ENCODE results near the gene CDCA8.

Gene CDCA8

DNA sequence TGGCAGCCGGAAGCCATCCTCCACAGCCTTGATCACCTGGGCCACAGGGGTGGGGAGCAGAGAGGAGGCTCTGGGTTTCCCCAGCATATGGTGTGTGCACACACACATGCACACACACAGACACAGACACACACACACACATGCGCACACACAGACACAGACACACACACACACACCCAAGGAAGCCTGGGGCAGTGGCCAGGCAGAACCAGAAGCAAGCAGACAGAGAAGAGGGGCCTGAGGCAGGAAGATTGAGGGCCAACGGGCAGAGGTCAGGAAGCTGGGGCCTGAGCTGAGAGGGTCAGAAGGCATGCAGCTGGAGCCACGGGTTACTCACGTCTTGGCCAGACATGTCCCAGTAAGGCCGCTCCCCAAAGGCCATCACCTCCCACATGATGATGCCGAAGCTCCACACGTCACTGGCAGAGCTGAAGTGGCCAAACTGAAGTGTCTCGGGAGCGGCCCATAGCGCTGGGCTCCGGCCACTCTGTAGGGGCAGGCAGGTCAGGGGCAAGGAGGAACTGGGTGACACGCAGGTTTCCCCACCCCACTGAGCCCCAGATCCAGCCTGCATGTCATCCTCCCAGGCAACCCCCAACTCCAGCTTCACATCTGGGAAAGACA lies 27.4 kb downstream of the CDCA8 start:
- TF ChIP-seq, protein P1, sequence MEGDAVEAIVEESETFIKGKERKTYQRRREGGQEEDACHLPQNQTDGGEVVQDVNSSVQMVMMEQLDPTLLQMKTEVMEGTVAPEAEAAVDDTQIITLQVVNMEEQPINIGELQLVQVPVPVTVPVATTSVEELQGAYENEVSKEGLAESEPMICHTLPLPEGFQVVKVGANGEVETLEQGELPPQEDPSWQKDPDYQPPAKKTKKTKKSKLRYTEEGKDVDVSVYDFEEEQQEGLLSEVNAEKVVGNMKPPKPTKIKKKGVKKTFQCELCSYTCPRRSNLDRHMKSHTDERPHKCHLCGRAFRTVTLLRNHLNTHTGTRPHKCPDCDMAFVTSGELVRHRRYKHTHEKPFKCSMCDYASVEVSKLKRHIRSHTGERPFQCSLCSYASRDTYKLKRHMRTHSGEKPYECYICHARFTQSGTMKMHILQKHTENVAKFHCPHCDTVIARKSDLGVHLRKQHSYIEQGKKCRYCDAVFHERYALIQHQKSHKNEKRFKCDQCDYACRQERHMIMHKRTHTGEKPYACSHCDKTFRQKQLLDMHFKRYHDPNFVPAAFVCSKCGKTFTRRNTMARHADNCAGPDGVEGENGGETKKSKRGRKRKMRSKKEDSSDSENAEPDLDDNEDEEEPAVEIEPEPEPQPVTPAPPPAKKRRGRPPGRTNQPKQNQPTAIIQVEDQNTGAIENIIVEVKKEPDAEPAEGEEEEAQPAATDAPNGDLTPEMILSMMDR (IDR thresholded peaks at IDR 0.05; ENCODE audit: low read depth, low read length), result no peak

GRCh38 chr1:37720231-37721130 lies 28.2 kb downstream of the CDCA8 start:
- H3K27me3 ChIP-seq, result no peaks in the 10 kb centered on the region
- H3K9me3 ChIP-seq, result no peaks in the 10 kb centered on the region
- DNase-seq, result peak; percentile 20
- peaks cover 4% of the 10 kb centered on the region for H3K4me1 ChIP-seq
- H3K4me3 ChIP-seq (ENCODE audit: low read depth, low read length), result no peak overlapping the region
- TF ChIP-seq, protein P1 (IDR thresholded peaks at IDR 0.05; ENCODE audit: low read depth, low read length), result no peak
- no peaks in the 10 kb centered on the region for H3K36me3 ChIP-seq

More for the DNA sequence above, 27.4 kb downstream of the CDCA8 start:
- Histone ChIP-seq H3K36me3 (no peaks in the 10 kb centered on the region), H3K4me1 (peaks cover 4% of the 10 kb centered on the region), H3K27me3 (no peaks in the 10 kb centered on the region), H3K4me3 (ENCODE audit: low read depth, low read length) (no peak overlapping the region), H3K9me3 (no peaks in the 10 kb centered on the region)
- no peak for DNase-seq

GRCh38 chr1:37721565-37721964 lies 29.2 kb downstream of the CDCA8 start:
- TF ChIP-seq, protein P1 (IDR thresholded peaks at IDR 0.05; ENCODE audit: low read depth, low read length), result no peak
- no peaks in the 10 kb centered on the region for H3K27me3 ChIP-seq

DNA sequence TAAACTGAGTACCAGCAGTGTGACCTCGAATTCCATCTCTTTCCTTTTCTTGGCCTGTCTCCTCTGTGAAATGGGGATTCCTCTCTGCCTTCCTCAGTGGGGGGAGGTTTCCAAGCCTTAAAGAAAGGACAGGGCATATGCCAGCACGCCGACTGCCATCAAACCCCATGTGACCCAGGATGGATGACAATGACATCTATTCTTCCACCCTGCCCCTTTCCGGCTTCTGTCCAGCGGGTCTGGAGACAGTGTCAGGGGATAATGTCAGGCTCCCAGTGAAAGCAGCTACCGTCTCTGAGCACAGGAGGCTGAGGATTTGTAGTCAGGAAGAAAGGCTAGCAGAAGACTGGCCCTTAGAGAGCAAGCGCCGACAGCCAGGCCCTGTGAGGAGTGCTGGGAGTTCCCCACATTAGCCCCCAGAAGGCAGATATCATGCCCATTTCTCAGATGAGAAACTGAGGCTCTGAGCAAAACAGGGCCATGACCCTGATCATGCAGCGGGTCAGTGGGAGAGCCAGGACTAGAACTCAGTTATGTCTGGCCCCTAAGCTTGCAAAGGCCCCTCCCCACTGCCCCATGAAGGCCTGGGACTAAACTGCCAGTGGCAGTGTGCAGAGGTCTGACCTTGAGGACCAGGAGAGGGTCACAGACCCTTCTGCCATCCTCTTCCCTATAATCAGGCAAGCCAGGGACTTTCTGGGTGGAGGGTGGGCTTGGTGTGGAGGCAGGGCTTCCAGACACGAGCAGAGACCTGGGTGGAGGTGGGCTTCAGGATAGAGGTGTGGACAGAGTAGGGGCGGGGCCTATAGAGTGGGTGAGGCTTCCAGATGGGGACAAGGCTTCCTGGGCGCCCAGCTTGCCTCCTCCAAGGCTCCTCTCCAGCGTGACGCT lies 30.1 kb downstream of the CDCA8 start:
- no peaks in the 10 kb centered on the region for H3K9me3 ChIP-seq
- no peaks in the 10 kb centered on the region for H3K27me3 ChIP-seq
- H3K4me3 ChIP-seq (ENCODE audit: low read depth, low read length), result no peak overlapping the region
- H3K36me3 ChIP-seq, result no peaks in the 10 kb centered on the region
- TF ChIP-seq, protein P1 (IDR thresholded peaks at IDR 0.05; ENCODE audit: low read depth, low read length), result no peak
- DNase-seq, result no peak
- peaks cover 4% of the 10 kb centered on the region for H3K4me1 ChIP-seq

More at GRCh38 chr1:37721565-37721964, 29.2 kb downstream of the CDCA8 start:
- Histone ChIP-seq H3K9me3 (no peaks in the 10 kb centered on the region), H3K4me1 (peaks cover 4% of the 10 kb centered on the region), H3K36me3 (no peaks in the 10 kb centered on the region), H3K4me3 (ENCODE audit: low read depth, low read length) (no peak overlapping the region)
- no peak for DNase-seq

- no peaks in the 10 kb centered on the region for H3K27me3 ChIP-seq
- H3K9me3 ChIP-seq, result no peaks in the 10 kb centered on the region
- no peak for DNase-seq
- TF ChIP-seq, protein P1 (IDR thresholded peaks at IDR 0.05; ENCODE audit: low read depth, low read length), result no peak
- no peaks in the 10 kb centered on the region for H3K36me3 ChIP-seq
- peaks cover 4% of the 10 kb centered on the region for H3K4me1 ChIP-seq
- no peak overlapping the region for H3K4me3 ChIP-seq (ENCODE audit: low read depth, low read length)
Observed at GRCh38 chr1:37723072-37723389, 30.7 kb downstream of the CDCA8 start.
